ENCODE data around the gene PLSCR4.
A peak's percentile ranks its signal among the peaks of the same experiment; 100 is the strongest.
"Not testable (repeated sequence)": the region's sequence is repeated elsewhere in the genome, so short reads cannot be mapped to it uniquely, and the experiment has no call there.

Gene PLSCR4

GRCh38 chr3:146246526-146246925 is 4.4 kb downstream of the PLSCR4 start:
- no peak for DNase-seq

GRCh38 chr3:146243559-146243958 is 7.3 kb downstream of the PLSCR4 start:
- no peak for DNase-seq

GRCh38 chr3:146241523-146242240 is 9.2 kb downstream of the PLSCR4 start:
- no peak for DNase-seq

- no peak for DNase-seq
These were observed 17.4 kb downstream of the PLSCR4 start for GRCh38 chr3:146233487-146233886.

GRCh38 chr3:146227486-146227885 is 23.4 kb downstream of the PLSCR4 start:
- no peak for DNase-seq

- no peak for DNase-seq
These were observed 24.0 kb downstream of the PLSCR4 start for GRCh38 chr3:146226881-146227280.

- not testable (repeated sequence) for DNase-seq
These were observed 25.4 kb downstream of the PLSCR4 start for GRCh38 chr3:146225458-146225857.

GRCh38 chr3:146223401-146224373 is 27.2 kb downstream of the PLSCR4 start:
- no peak for DNase-seq

GRCh38 chr3:146222204-146223046 is 28.5 kb downstream of the PLSCR4 start:
- peak; percentile 55 for DNase-seq

- DNase-seq: peak; percentile 35
These were observed 29.6 kb downstream of the PLSCR4 start for GRCh38 chr3:146221276-146221675.

- DNase-seq: peak; percentile 32
These were observed 31.7 kb downstream of the PLSCR4 start for GRCh38 chr3:146218880-146219866.

GRCh38 chr3:146217324-146217723 is 33.6 kb downstream of the PLSCR4 start:
- DNase-seq: peak; percentile 65

- DNase-seq: no peak
These were observed 36.4 kb downstream of the PLSCR4 start for GRCh38 chr3:146214493-146214892.

- DNase-seq: no peak
These were observed 41.5 kb downstream of the PLSCR4 start for GRCh38 chr3:146209371-146209770.

- no peak for DNase-seq
These were observed 47.1 kb downstream of the PLSCR4 start for GRCh38 chr3:146203776-146204175.

- no peak for DNase-seq
These were observed 50.3 kb downstream of the PLSCR4 start for GRCh38 chr3:146200461-146201220.

GRCh38 chr3:146199762-146200161 is 51.1 kb downstream of the PLSCR4 start:
- no peak for DNase-seq

- DNase-seq: no peak
These were observed 54.1 kb downstream of the PLSCR4 start for GRCh38 chr3:146196789-146197188.

GRCh38 chr3:146195605-146196004 is 55.3 kb downstream of the PLSCR4 start:
- DNase-seq: no peak

GRCh38 chr3:146195030-146195429 is 55.9 kb downstream of the PLSCR4 start:
- DNase-seq: no peak

- no peak for DNase-seq
These were observed 59.9 kb downstream of the PLSCR4 start for GRCh38 chr3:146191051-146191450.

All from HCEC 1CT (cell line).